NCI-H146 (cell line): ENCODE measurements around the gene PCDHGA2.
A peak's percentile ranks its signal among the peaks of the same experiment; 100 is the strongest.
"Not testable (repeated sequence)": the region's sequence is repeated elsewhere in the genome, so short reads cannot be mapped to it uniquely, and the experiment has no call there.

Experiments used
- DNase-seq: peaks from one replicate; lab custom pipeline; 2025; lab: John Stamatoyannopoulos, UW

Gene PCDHGA2

GRCh38 chr5:141338538-141339306, at the start of gene PCDHGA2:
Gene PCDHGA2, plus strand, starts transcription at chr5:141338760.
- no peak for DNase-seq

GRCh38 chr5:141298376-141298775, 40.2 kb upstream of the PCDHGA2 start:
- DNase-seq, result no peak

GRCh38 chr5:141303756-141304155, 34.8 kb upstream of the PCDHGA2 start, which contains the start of gene SLC25A2:
Gene SLC25A2, minus strand, starts transcription at chr5:141304049. Its CDS starts 184 bp downstream, at chr5:141303865.
- no peak for DNase-seq

GRCh38 chr5:141306630-141307029, 31.9 kb upstream of the PCDHGA2 start:
- DNase-seq, result no peak

GRCh38 chr5:141313711-141314110, 24.8 kb upstream of the PCDHGA2 start:
- DNase-seq, result no peak

GRCh38 chr5:141316963-141317362, 21.6 kb upstream of the PCDHGA2 start:
- DNase-seq, result not testable (repeated sequence)

GRCh38 chr5:141319202-141319601, 19.4 kb upstream of the PCDHGA2 start:
- DNase-seq, result no peak

- DNase-seq, result no peak
These were observed 18.9 kb upstream of the PCDHGA2 start for GRCh38 chr5:141319699-141320098.

- DNase-seq, result peak; percentile 85
These were observed 18.1 kb upstream of the PCDHGA2 start, which contains the start of gene TAF7 for GRCh38 chr5:141320225-141321169. Gene TAF7, minus strand, starts transcription at chr5:141320784. Its CDS starts 740 bp downstream, at chr5:141320044.

GRCh38 chr5:141322261-141322660, 16.3 kb upstream of the PCDHGA2 start:
- DNase-seq, result no peak

GRCh38 chr5:141326088-141326854, 12.3 kb upstream of the PCDHGA2 start:
- DNase-seq, result peak; percentile 81

- DNase-seq, result no peak
These were observed 10.3 kb upstream of the PCDHGA2 start for GRCh38 chr5:141328231-141328630.

GRCh38 chr5:141330299-141331080, 8.1 kb upstream of the PCDHGA2 start, which contains the start of gene PCDHGA1:
Gene PCDHGA1, plus strand, starts transcription at chr5:141330514.
- no peak for DNase-seq

GRCh38 chr5:141332571-141332970, 6.0 kb upstream of the PCDHGA2 start:
- not testable (repeated sequence) for DNase-seq

GRCh38 chr5:141340781-141341354, 2.3 kb downstream of the PCDHGA2 start:
- not testable (repeated sequence) for DNase-seq

GRCh38 chr5:141342773-141343172, 4.2 kb downstream of the PCDHGA2 start:
- DNase-seq, result no peak

GRCh38 chr5:141343242-141343952, 4.8 kb downstream of the PCDHGA2 start, which contains the start of gene PCDHGA3:
Gene PCDHGA3, plus strand, starts transcription at chr5:141343829. Its CDS starts 205 bp downstream, at chr5:141344034.
- no peak for DNase-seq

GRCh38 chr5:141343953-141344463, 5.4 kb downstream of the PCDHGA2 start:
- DNase-seq, result no peak

- DNase-seq, result no peak
These were observed 6.8 kb downstream of the PCDHGA2 start for GRCh38 chr5:141345327-141345726.
